Breast epithelium (tissue), 4 donors: ENCODE measurements around the gene PPDPF. TPM values are rescaled to one million over a fixed set of nuclear protein-coding genes. Genes with fewer than 3 reads are reported as not detected.
A peak's percentile ranks its signal among the peaks of the same experiment; 100 is the strongest.

Experiments used
- DNase-seq, 2 donors: peaks; one replicate each; pipeline ENCODE4 v3.0.0-alpha.2; 2019; ENCODE audit warnings: low spot score in 2 of 2
- H3K27ac ChIP-seq, 2 donors: fragments of 200-600 bp; sonication (generic) in 1 of 2; one replicate each; pipeline ENCODE4 v1.5.1; 2016 to 2019; ENCODE audit warnings: mild to moderate bottlenecking in 1 of 2
- H3K27me3 ChIP-seq, 2 donors: fragments of 200-600 bp; sonication (generic) in 1 of 2; one replicate each; pipeline versions ENCODE4 v1.5.1 to v1.6.0; 2017 to 2019; ENCODE audit warnings: control low read depth in 1 of 2, mild to moderate bottlenecking in 1 of 2
- H3K36me3 ChIP-seq: fragments of 200-600 bp; one replicate; pipeline ENCODE4 v1.5.1; 2019
- H3K4me1 ChIP-seq, 2 donors: fragments of 200-600 bp; sonication (generic); one replicate each; pipeline ENCODE4 v1.5.1; 2016 to 2019; ENCODE audit warnings: control low read depth in 1 of 2
- H3K4me3 ChIP-seq, 3 donors: fragments of 200-600 bp; sonication (generic); 1 replicate in 2 of 3; 2 replicates in 1 of 3; pipeline ENCODE4 v1.5.1; 2016 to 2019; ENCODE audit warnings: mild to moderate bottlenecking in 3 of 3, moderate library complexity in 2 of 3
- H3K9me3 ChIP-seq, 2 donors: fragments of 200-600 bp; sonication (generic) in 1 of 2; one replicate each; pipeline ENCODE4 v1.5.1; 2016 to 2019; ENCODE audit warnings: control low read depth in 1 of 2
- POLR2A ChIP-seq: fragments of 450-650 bp; IDR thresholded peaks from one replicate; pipeline ENCODE4 v1.6.1; 2016; ENCODE audit warnings: antibody characterized with exemption, mild to moderate bottlenecking, moderate library complexity
- POLR2AphosphoS5 ChIP-seq, 3 donors: sonication (generic); formaldehyde crosslinking; IDR thresholded peaks; one replicate each; pipeline ENCODE4 v1.6.1; 2017; ENCODE audit warnings: antibody characterized with exemption in 3 of 3
- intact Hi-C: fragments of 100-400 bp; cut with DNase I; formaldehyde crosslinking; loops from one replicate; pipeline ENCODE4 v1.15.1; 2023; ENCODE audit warnings: low total_unique reads
- total RNA-seq, 3 donors: library from RNA; depleted of rRNA; stranded (reverse); fragments of >200 nt; gene quantifications; one replicate each; pipeline ENCODE4 v1.1.0, GENCODE V29; 2016
- TF ChIP-seq, protein P1 (sequence below), 3 donors: fragments of 450-650 bp; IDR thresholded peaks; one replicate each; pipeline ENCODE4 v1.5.1; 2016 to 2017; ENCODE audit warnings: antibody characterized with exemption in 3 of 3, mild to moderate bottlenecking in 3 of 3, moderate library complexity in 3 of 3

Gene PPDPF
- total RNA-seq, 3 donors from 2014 or later = 71.8 to 151 (median 133) TPM

- Histone ChIP-seq H3K27me3 (peaks cover 0 to 12% of the 10 kb centered on the region in 2 donors), H3K4me3 (no peak overlapping the region), H3K36me3 (no peaks in the 10 kb centered on the region), H3K27ac (peak overlapping the region in 1 of 2 donors; percentile 58), H3K4me1 (peaks cover 0 to 5% of the 10 kb centered on the region in 2 donors), H3K9me3 (no peaks in the 10 kb centered on the region)
- no peak for TF ChIP-seq POLR2A
- TF ChIP-seq, protein P1, sequence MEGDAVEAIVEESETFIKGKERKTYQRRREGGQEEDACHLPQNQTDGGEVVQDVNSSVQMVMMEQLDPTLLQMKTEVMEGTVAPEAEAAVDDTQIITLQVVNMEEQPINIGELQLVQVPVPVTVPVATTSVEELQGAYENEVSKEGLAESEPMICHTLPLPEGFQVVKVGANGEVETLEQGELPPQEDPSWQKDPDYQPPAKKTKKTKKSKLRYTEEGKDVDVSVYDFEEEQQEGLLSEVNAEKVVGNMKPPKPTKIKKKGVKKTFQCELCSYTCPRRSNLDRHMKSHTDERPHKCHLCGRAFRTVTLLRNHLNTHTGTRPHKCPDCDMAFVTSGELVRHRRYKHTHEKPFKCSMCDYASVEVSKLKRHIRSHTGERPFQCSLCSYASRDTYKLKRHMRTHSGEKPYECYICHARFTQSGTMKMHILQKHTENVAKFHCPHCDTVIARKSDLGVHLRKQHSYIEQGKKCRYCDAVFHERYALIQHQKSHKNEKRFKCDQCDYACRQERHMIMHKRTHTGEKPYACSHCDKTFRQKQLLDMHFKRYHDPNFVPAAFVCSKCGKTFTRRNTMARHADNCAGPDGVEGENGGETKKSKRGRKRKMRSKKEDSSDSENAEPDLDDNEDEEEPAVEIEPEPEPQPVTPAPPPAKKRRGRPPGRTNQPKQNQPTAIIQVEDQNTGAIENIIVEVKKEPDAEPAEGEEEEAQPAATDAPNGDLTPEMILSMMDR (IDR thresholded peaks at IDR 0.05) = no peak
- no peak for TF ChIP-seq POLR2AphosphoS5 (IDR thresholded peaks at IDR 0.05)
- DNase-seq = no peak
- intact Hi-C loops = no loop called here
Observed at GRCh38 chr20:63552481-63553249, 32.1 kb downstream of the PPDPF start.

DNA sequence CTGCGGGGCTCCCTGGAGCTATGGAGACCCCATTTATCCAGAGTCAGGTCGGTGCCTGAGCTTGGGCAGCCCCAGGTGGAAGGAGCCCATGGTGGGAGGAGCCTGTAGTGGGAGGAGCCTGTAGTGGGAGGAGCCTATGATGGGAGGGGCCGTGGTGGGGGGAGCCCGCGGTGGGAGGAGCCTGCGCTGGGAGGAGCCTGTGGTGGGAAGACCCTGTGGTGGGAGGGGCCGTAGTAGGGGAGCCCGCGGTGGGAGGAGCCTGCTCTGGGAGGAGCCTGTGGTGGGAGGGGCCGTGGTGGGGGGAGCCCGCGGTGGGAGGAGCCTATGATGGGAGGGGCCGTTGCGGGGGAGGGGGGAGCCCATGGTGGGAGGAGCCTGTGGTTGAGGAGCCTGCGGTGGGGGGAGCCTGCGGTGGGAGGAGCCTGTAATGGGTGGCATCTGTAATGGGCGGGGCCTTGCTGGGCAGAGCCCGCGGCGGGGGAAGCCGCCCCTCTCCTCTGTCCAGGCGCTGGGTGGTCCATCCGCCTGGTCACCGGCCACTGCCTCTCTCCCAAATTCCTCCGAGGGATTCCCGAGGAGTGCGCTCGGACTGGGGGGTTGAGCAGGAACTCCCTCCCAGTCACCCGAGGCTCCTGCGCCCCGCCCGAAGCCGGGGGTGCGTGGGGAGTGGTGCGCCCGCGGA lies 32.8 kb downstream of the PPDPF start:
- Histone ChIP-seq H3K36me3 (no peaks in the 10 kb centered on the region), H3K27ac (peak overlapping the region; percentile 40 to 58), H3K27me3 (peaks cover 0 to 5% of the 10 kb centered on the region in 2 donors), H3K4me1 (peaks cover 0 to 5% of the 10 kb centered on the region in 2 donors), H3K4me3 (peak overlapping the region; percentile 41 to 88 (median 70)), H3K9me3 (no peaks in the 10 kb centered on the region)
- intact Hi-C loops = no loop called here
- no peak for TF ChIP-seq POLR2A
- peak in 1 of 3 donors; percentile 11 for TF ChIP-seq POLR2AphosphoS5 (IDR thresholded peaks at IDR 0.05)
- TF ChIP-seq, protein P1 (IDR thresholded peaks at IDR 0.05) = no peak
- DNase-seq = peak; percentile 75 to 89

GRCh38 chr20:63553933-63554290 lies 33.3 kb downstream of the PPDPF start, which contains the start of gene FNDC11:
Gene FNDC11, plus strand, starts transcription at chr20:63554159. Its CDS starts 1,505 bp downstream, at chr20:63555664.
- Histone ChIP-seq H3K4me3 (peak within 1 kb of the TSS; percentile 41 to 88 (median 70)), H3K27me3 (no peaks in the 10 kb centered on the region), H3K36me3 (no peaks in the 10 kb centered on the region), H3K9me3 (no peaks in the 10 kb centered on the region), H3K4me1 (peaks cover 0 to 5% of the 10 kb centered on the region in 2 donors), H3K27ac (peak within 1 kb of the TSS; percentile 40 to 58)
- TF ChIP-seq, protein P1 (IDR thresholded peaks at IDR 0.05) = no peak
- peak in 2 of 3 donors; percentile 3 to 18 for TF ChIP-seq POLR2AphosphoS5 (IDR thresholded peaks at IDR 0.05)
- no peak for DNase-seq
- intact Hi-C loops = no loop called here

DNA sequence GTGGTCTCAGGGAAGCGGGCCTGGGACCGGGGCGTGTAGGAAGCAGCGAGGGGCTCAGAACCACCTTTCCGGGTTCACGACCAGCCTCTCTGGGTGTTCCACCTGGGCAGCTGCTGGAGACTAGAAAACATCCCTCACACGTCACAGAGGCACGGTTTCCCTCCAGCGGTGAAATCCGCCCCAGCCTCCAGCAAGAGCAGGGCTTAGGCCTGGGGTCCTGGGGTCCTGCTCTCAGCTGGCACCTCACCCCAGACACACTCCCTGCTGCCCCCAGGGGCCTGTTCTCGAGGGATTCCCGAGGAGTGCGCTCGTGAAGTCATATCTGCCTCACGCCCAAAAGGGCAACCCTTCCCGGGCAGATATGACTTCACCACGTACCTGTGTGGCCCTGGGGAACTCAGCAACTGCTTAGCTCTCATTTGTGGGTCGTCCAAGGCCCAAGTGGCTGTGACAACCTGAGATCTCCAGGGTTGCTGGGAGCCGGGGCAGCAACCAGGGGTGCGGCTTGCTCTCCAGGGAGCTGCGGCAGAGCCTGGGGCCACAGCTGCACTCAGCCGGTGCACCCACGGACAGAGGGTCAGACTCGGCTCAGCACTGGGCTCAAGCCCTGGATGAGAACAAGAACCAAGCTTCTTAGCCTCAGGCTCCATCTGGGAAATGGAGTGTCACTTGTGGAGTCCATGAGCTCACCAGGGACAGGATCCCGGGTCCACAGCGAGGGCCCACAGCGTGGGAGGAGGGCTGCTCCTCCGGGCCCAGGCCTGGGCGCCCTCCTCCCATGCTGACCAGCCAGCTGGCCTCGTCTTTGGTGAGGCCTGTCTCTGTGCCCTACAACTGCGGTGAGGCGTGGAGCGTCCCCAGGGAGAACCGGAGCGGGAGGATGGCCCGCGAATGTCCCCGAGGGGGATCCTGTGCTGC lies 34.1 kb downstream of the PPDPF start:
- no peak for DNase-seq
- Histone ChIP-seq H3K27me3 (no peaks in the 10 kb centered on the region), H3K27ac (peak overlapping the region in 1 of 2 donors; percentile 58), H3K9me3 (no peaks in the 10 kb centered on the region), H3K36me3 (no peaks in the 10 kb centered on the region), H3K4me3 (peak overlapping the region; percentile 41 to 88 (median 70)), H3K4me1 (peaks cover 0 to 5% of the 10 kb centered on the region in 2 donors)
- intact Hi-C loops = no loop called here
- no peak for TF ChIP-seq POLR2A
- TF ChIP-seq, protein P1 (IDR thresholded peaks at IDR 0.05) = no peak
- TF ChIP-seq POLR2AphosphoS5 (IDR thresholded peaks at IDR 0.05) = no peak
